Neuronal stem cell (in vitro differentiated cells): Measurements from ENCODE around the gene OR10G2. TPM values are rescaled to one million over a fixed set of nuclear protein-coding genes. Genes with fewer than 3 reads are reported as not detected.

Source experiments
- DNase-seq: peaks from one replicate; pipeline ENCODE4 v3.0.0-alpha.2; 2013; ENCODE audit warnings: low spot score
- H2AFZ ChIP-seq: one replicate; pipeline ENCODE4 v1.6.1; 2013; ENCODE audit warnings: mild to moderate bottlenecking, low read length, inconsistent platforms
- H2AK5ac ChIP-seq: 2 replicates; pipeline ENCODE4 v1.6.1; 2013; ENCODE audit warnings: low read depth, mild to moderate bottlenecking, inconsistent platforms, low read length, moderate library complexity, mixed read lengths
- H2BK120ac ChIP-seq: 2 replicates; pipeline ENCODE4 v1.6.1; 2013; ENCODE audit warnings: low read depth, mild to moderate bottlenecking, inconsistent platforms, low read length, moderate library complexity, mixed read lengths
- H2BK12ac ChIP-seq: one replicate; pipeline ENCODE4 v1.6.1; 2013; ENCODE audit warnings: low read length, inconsistent platforms
- H2BK15ac ChIP-seq: 2 replicates; pipeline ENCODE4 v1.6.1; 2013; ENCODE audit warnings: mild to moderate bottlenecking, low read length, inconsistent platforms, mixed read lengths
- H2BK5ac ChIP-seq: one replicate; pipeline ENCODE4 v1.6.1; 2013; ENCODE audit warnings: inconsistent platforms, mild to moderate bottlenecking, low read length, moderate library complexity
- H3K14ac ChIP-seq: one replicate; pipeline ENCODE4 v1.6.1; 2013; ENCODE audit warnings: low read length, inconsistent platforms
- H3K18ac ChIP-seq: 2 replicates; pipeline ENCODE4 v1.6.1; 2013; ENCODE audit warnings: low read length, inconsistent platforms
- H3K23ac ChIP-seq: 2 replicates; pipeline ENCODE4 v1.6.1; 2013; ENCODE audit warnings: low read depth, mild to moderate bottlenecking, mixed read lengths, low read length, inconsistent platforms; ENCODE audit not compliant: poor library complexity
- H3K27ac ChIP-seq: replicated peaks from 3 replicates; pipeline ENCODE4 v1.5.1; 2013; ENCODE audit warnings: low read length, inconsistent platforms
- H3K27me3 ChIP-seq, 3 experiments: 2 replicates each; pipeline ENCODE4 v1.6.1; 2013; ENCODE audit warnings: low read length in 3 of 3, mild to moderate bottlenecking in 2 of 3, inconsistent platforms in 1 of 3, low read depth in 1 of 3, mixed read lengths in 1 of 3, moderate library complexity in 1 of 3; ENCODE audit not compliant: control insufficient read depth in 3 of 3, insufficient read depth in 3 of 3
- H3K36me3 ChIP-seq, 2 donors: replicated peaks in 1 of 2; 2 replicates each; pipeline ENCODE4 v1.6.1; 2013; ENCODE audit warnings: low read length in 2 of 2; ENCODE audit not compliant: control insufficient read depth in 2 of 2, insufficient read depth in 2 of 2
- H3K4ac ChIP-seq: 2 replicates; pipeline ENCODE4 v1.6.1; 2013; ENCODE audit warnings: inconsistent platforms, mild to moderate bottlenecking, low read length, moderate library complexity
- H3K4me1 ChIP-seq, 2 donors: 1 replicate in 1 of 2; 2 replicates in 1 of 2; pipeline ENCODE4 v1.6.1; 2013; ENCODE audit warnings: low read length in 2 of 2, low read depth in 1 of 2; ENCODE audit not compliant: control insufficient read depth in 2 of 2, insufficient read depth in 1 of 2
- H3K4me2 ChIP-seq: one replicate; pipeline ENCODE4 v1.6.1; 2013; ENCODE audit warnings: mild to moderate bottlenecking, low read length, inconsistent platforms; ENCODE audit not compliant: insufficient read depth, poor library complexity, severe bottlenecking
- H3K4me3 ChIP-seq, 2 donors: 2 replicates each; pipeline ENCODE4 v1.5.1; 2013; ENCODE audit warnings: low read length in 2 of 2, mild to moderate bottlenecking in 2 of 2, inconsistent platforms in 1 of 2, moderate library complexity in 1 of 2
- H3K79me1 ChIP-seq: one replicate; pipeline ENCODE4 v1.6.1; 2013; ENCODE audit warnings: low read depth, mild to moderate bottlenecking, inconsistent platforms, low read length, moderate library complexity
- H3K9ac ChIP-seq: one replicate; pipeline ENCODE4 v1.6.1; 2013; ENCODE audit warnings: mild to moderate bottlenecking, low read depth, low read length, inconsistent platforms; ENCODE audit not compliant: poor library complexity
- H3K9me3 ChIP-seq, 2 donors: replicated peaks in 1 of 2; 2 replicates each; pipeline versions ENCODE3 to v1.6.1; 2013; ENCODE audit warnings: low read length in 2 of 2, mild to moderate bottlenecking in 2 of 2, inconsistent platforms in 1 of 2, low read depth in 1 of 2, mixed read lengths in 1 of 2, moderate library complexity in 1 of 2; ENCODE audit not compliant: control insufficient read depth in 2 of 2, insufficient read depth in 1 of 2
- H4K8ac ChIP-seq: one replicate; pipeline ENCODE4 v1.6.1; 2013; ENCODE audit warnings: low read depth, mild to moderate bottlenecking, inconsistent platforms, low read length, moderate library complexity
- H4K91ac ChIP-seq: one replicate; pipeline ENCODE4 v1.6.1; 2013; ENCODE audit warnings: low read length, low read depth, mild to moderate bottlenecking, inconsistent platforms; ENCODE audit not compliant: poor library complexity
- WGBS, 2 donors: extraction: QIAGEN DNeasy Blood & Tissue Kit; methylation state at CpG; one replicate each; pipeline ENCODE4 v1.1.7; 2013; ENCODE audit warnings: missing lambda C conversion rate in 2 of 2, mixed read lengths in 1 of 2; ENCODE audit not compliant: insufficient read length in 2 of 2, insufficient replicate concordance in 1 of 2; ENCODE audit errors: extremely low coverage in 2 of 2; 5-methylcytosine and 5-hydroxymethylcytosine counted together
- polyA plus RNA-seq, 2 experiments: library from polyadenylated mRNA; stranded (reverse); fragments of 200-250 nt; gene quantifications; one replicate each; pipeline ENCODE4 v1.2.3, GENCODE V29; 2013

Gene OR10G2, protein sequence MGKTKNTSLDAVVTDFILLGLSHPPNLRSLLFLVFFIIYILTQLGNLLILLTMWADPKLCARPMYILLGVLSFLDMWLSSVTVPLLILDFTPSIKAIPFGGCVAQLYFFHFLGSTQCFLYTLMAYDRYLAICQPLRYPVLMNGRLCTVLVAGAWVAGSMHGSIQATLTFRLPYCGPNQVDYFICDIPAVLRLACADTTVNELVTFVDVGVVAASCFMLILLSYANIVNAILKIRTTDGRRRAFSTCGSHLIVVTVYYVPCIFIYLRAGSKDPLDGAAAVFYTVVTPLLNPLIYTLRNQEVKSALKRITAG
- not detected for polyA plus RNA-seq (2013, experiment 1 of 2)
- not detected for polyA plus RNA-seq (2013, experiment 2 of 2)

- H4K91ac ChIP-seq = no peak within 1 kb of the TSS
- H3K9me3 ChIP-seq = no peaks in the 10 kb centered on the region
- H2BK120ac ChIP-seq = no peak within 1 kb of the TSS
- H2AFZ ChIP-seq = no peak within 1 kb of the TSS
- no peak for DNase-seq
- no peak within 1 kb of the TSS for H4K8ac ChIP-seq
- no peak within 1 kb of the TSS for H3K23ac ChIP-seq
- WGBS, 2 donors = no CpG with 5 or more reads among the region's 4 CpGs
- H2BK12ac ChIP-seq = no peak within 1 kb of the TSS
- no peak within 1 kb of the TSS for H2AK5ac ChIP-seq
- no peak within 1 kb of the TSS for H3K4me3 ChIP-seq
- no peak within 1 kb of the TSS for H3K27ac ChIP-seq
- H3K18ac ChIP-seq = no peak within 1 kb of the TSS
- H3K36me3 ChIP-seq = no peaks in the 10 kb centered on the region
- H2BK15ac ChIP-seq = no peak within 1 kb of the TSS
- no peaks in the 10 kb centered on the region for H3K4me1 ChIP-seq
- H3K4ac ChIP-seq = no peak within 1 kb of the TSS
- H3K9ac ChIP-seq = no peak within 1 kb of the TSS
- no peaks in the 10 kb centered on the region for H3K27me3 ChIP-seq
- no peak within 1 kb of the TSS for H3K4me2 ChIP-seq
- H3K79me1 ChIP-seq = no peaks in the 10 kb centered on the region
- no peak within 1 kb of the TSS for H2BK5ac ChIP-seq
- H3K14ac ChIP-seq = no peak within 1 kb of the TSS
Measured at GRCh38 chr14:21634840-21635239, at the start of gene OR10G2. TSS of gene OR10G2 (minus strand) at chr14:21634940. CDS start at chr14:21634842, 98 bp downstream.

DNA sequence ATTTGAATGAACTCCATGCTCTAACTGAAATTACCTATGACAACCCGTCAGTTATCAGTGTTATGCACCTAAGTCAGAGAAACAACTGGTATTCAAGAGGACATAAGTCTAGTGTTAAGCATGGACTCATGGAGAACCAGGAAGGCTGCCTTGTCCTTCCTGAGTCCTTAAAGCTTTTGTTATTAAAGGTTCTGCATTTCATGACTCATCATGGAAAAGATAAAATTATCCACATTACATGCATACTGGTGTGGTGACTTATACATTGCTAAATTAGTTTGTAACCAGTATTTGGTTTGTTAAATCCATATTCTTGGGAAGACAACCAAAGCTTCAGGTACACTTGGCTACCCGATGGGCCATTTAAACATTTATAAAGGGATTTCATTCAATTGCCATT is 45.3 kb upstream of the OR10G2 start:
- Histone ChIP-seq H4K91ac (no peak overlapping the region), H2AFZ (no peak overlapping the region), H2BK12ac (no peak overlapping the region), H2BK5ac (no peak overlapping the region), H3K14ac (no peak overlapping the region), H3K27me3 (no peaks in the 10 kb centered on the region), H3K4ac (no peak overlapping the region), H3K27ac (no peak overlapping the region), H3K9me3 (no peaks in the 10 kb centered on the region), H2BK120ac (no peak overlapping the region), H3K9ac (no peak overlapping the region), H2BK15ac (no peak overlapping the region), H3K4me1 (no peaks in the 10 kb centered on the region), H3K4me2 (no peak overlapping the region), H3K4me3 (no peak overlapping the region), H2AK5ac (no peak overlapping the region), H3K79me1 (no peaks in the 10 kb centered on the region), H3K18ac (no peak overlapping the region), H3K23ac (no peak overlapping the region), H3K36me3 (no peaks in the 10 kb centered on the region), H4K8ac (no peak overlapping the region)
- WGBS, 2 donors = no CpG with 5 or more reads among the region's 2 CpGs
- DNase-seq = no peak

- no peaks in the 10 kb centered on the region for H3K36me3 ChIP-seq
- H4K8ac ChIP-seq = no peak overlapping the region
- H3K9ac ChIP-seq = no peak overlapping the region
- H3K4me2 ChIP-seq = no peak overlapping the region
- no peaks in the 10 kb centered on the region for H3K9me3 ChIP-seq
- H2AK5ac ChIP-seq = no peak overlapping the region
- no peak overlapping the region for H2BK15ac ChIP-seq
- WGBS, 2 donors = no CpG with 5 or more reads among the region's 4 CpGs
- H3K18ac ChIP-seq = no peak overlapping the region
- no peak overlapping the region for H4K91ac ChIP-seq
- H2BK120ac ChIP-seq = no peak overlapping the region
- no peak overlapping the region for H3K14ac ChIP-seq
- no peak for DNase-seq
- H3K27me3 ChIP-seq = no peaks in the 10 kb centered on the region
- no peaks in the 10 kb centered on the region for H3K79me1 ChIP-seq
- no peak overlapping the region for H3K4me3 ChIP-seq
- H3K4ac ChIP-seq = no peak overlapping the region
- no peak overlapping the region for H3K27ac ChIP-seq
- H3K4me1 ChIP-seq = no peaks in the 10 kb centered on the region
- H2AFZ ChIP-seq = no peak overlapping the region
- H3K23ac ChIP-seq = no peak overlapping the region
- H2BK12ac ChIP-seq = no peak overlapping the region
- H2BK5ac ChIP-seq = no peak overlapping the region
Measured at GRCh38 chr14:21675566-21675965, 40.8 kb upstream of the OR10G2 start.

GRCh38 chr14:21673718-21674117 is 39.0 kb upstream of the OR10G2 start, which contains the start of gene OR4E1:
TSS of gene OR4E1 (minus strand) at chr14:21673818. CDS start at chr14:21670935, 2,883 bp downstream.
- Histone ChIP-seq H3K4ac (no peak within 1 kb of the TSS), H3K4me2 (no peak within 1 kb of the TSS), H2AK5ac (no peak within 1 kb of the TSS), H3K18ac (no peak within 1 kb of the TSS), H3K9ac (no peak within 1 kb of the TSS), H3K27ac (no peak within 1 kb of the TSS), H3K4me1 (no peaks in the 10 kb centered on the region), H2BK15ac (no peak within 1 kb of the TSS), H3K9me3 (peaks cover 0 to 3% of the 10 kb centered on the region in 2 donors), H3K23ac (no peak within 1 kb of the TSS), H3K14ac (no peak within 1 kb of the TSS), H3K27me3 (no peaks in the 10 kb centered on the region), H2BK5ac (no peak within 1 kb of the TSS), H3K36me3 (no peaks in the 10 kb centered on the region), H2BK12ac (no peak within 1 kb of the TSS), H4K8ac (no peak within 1 kb of the TSS), H2BK120ac (no peak within 1 kb of the TSS), H3K79me1 (no peaks in the 10 kb centered on the region), H4K91ac (no peak within 1 kb of the TSS), H2AFZ (no peak within 1 kb of the TSS), H3K4me3 (no peak within 1 kb of the TSS)
- no peak for DNase-seq
- WGBS, 2 donors = no CpG with 5 or more reads among the region's 1 CpG
